HG03575 (cell line): Measurements from ENCODE around the gene PPM1L.

Experiments used
- ATAC-seq: cut with Tn5 transposase; IDR thresholded peaks from one replicate; pipeline ENCODE4 v1.9.1; 2021; ENCODE audit not compliant: unreplicated experiment, insufficient number of reproducible peaks, low FRiP score; ENCODE audit errors: extremely low read depth

PPM1L gene

GRCh38 chr3:160886421-160886820 is 130.4 kb downstream of the PPM1L start:
- ATAC-seq = peak; percentile 89

GRCh38 chr3:160893207-160893606 is 137.2 kb downstream of the PPM1L start:
- ATAC-seq = no peak

- no peak for ATAC-seq
Measured at GRCh38 chr3:160904691-160905090, 148.7 kb downstream of the PPM1L start.

- no peak for ATAC-seq
Measured at GRCh38 chr3:160906646-160907045, 150.6 kb downstream of the PPM1L start.

GRCh38 chr3:160909917-160910316 is 153.9 kb downstream of the PPM1L start:
- ATAC-seq = no peak

- ATAC-seq = no peak
Measured at GRCh38 chr3:160911411-160911810, 155.4 kb downstream of the PPM1L start.

GRCh38 chr3:160916472-160916871 is 160.4 kb downstream of the PPM1L start:
- ATAC-seq = no peak

- no peak for ATAC-seq
Measured at GRCh38 chr3:160919942-160920341, 163.9 kb downstream of the PPM1L start.

GRCh38 chr3:160921020-160921635 is 165.1 kb downstream of the PPM1L start:
- ATAC-seq = no peak

- ATAC-seq = no peak
Measured at GRCh38 chr3:160924776-160925175, 168.7 kb downstream of the PPM1L start.

GRCh38 chr3:160927620-160928019 is 171.6 kb downstream of the PPM1L start:
- no peak for ATAC-seq

- no peak for ATAC-seq
Measured at GRCh38 chr3:160928183-160928726, 172.2 kb downstream of the PPM1L start.

- ATAC-seq = no peak
Measured at GRCh38 chr3:160929595-160929994, 173.6 kb downstream of the PPM1L start.

GRCh38 chr3:160931474-160931873 is 175.4 kb downstream of the PPM1L start:
- no peak for ATAC-seq

- ATAC-seq = no peak
Measured at GRCh38 chr3:160935413-160936095, 179.5 kb downstream of the PPM1L start.

GRCh38 chr3:160941885-160942494 is 186.0 kb downstream of the PPM1L start:
- peak; percentile 88 for ATAC-seq

GRCh38 chr3:160943996-160944395 is 188.0 kb downstream of the PPM1L start:
- no peak for ATAC-seq

GRCh38 chr3:160945336-160945735 is 189.3 kb downstream of the PPM1L start:
- ATAC-seq = no peak

- ATAC-seq = no peak
Measured at GRCh38 chr3:160948273-160948672, 192.2 kb downstream of the PPM1L start.

- no peak for ATAC-seq
Measured at GRCh38 chr3:160949460-160949859, 193.4 kb downstream of the PPM1L start.
